GM19238 (cell line): Measurements from ENCODE around the gene RBPMS2.
A peak's percentile ranks its signal among the peaks of the same experiment; 100 is the strongest.
"Not testable (repeated sequence)": the region's sequence is repeated elsewhere in the genome, so short reads cannot be mapped to it uniquely, and the experiment has no call there.

Experiments
- DNase-seq: peaks from one replicate; pipeline ENCODE4 v3.0.0; 2011; ENCODE audit warnings: low spot score; ENCODE audit not compliant: insufficient read length

RBPMS2 gene

GRCh38 chr15:64775551-64776401, at the start of gene RBPMS2:
TSS of gene RBPMS2 (minus strand) at chr15:64775589. CDS start at chr15:64775319, 270 bp downstream.
- DNase-seq: peak; percentile 26

- DNase-seq: no peak
Measured at GRCh38 chr15:64824929-64825430, 49.6 kb upstream of the RBPMS2 start.

- no peak for DNase-seq
Measured at GRCh38 chr15:64816452-64816851, 41.1 kb upstream of the RBPMS2 start.

- DNase-seq: not testable (repeated sequence)
Measured at GRCh38 chr15:64814965-64815364, 39.6 kb upstream of the RBPMS2 start.

- DNase-seq: not testable (repeated sequence)
Measured at GRCh38 chr15:64814283-64814682, 38.9 kb upstream of the RBPMS2 start.

- DNase-seq: no peak
Measured at GRCh38 chr15:64813075-64813474, 37.7 kb upstream of the RBPMS2 start.

GRCh38 chr15:64810497-64811326, 35.3 kb upstream of the RBPMS2 start:
- no peak for DNase-seq

GRCh38 chr15:64809649-64810496, 34.5 kb upstream of the RBPMS2 start:
- DNase-seq: peak; percentile 74

GRCh38 chr15:64808785-64809453, 33.5 kb upstream of the RBPMS2 start:
- DNase-seq: no peak

- DNase-seq: no peak
Measured at GRCh38 chr15:64807751-64808222, 32.4 kb upstream of the RBPMS2 start.

GRCh38 chr15:64807051-64807749, 31.8 kb upstream of the RBPMS2 start:
- DNase-seq: no peak

GRCh38 chr15:64806509-64806908, 31.1 kb upstream of the RBPMS2 start:
- DNase-seq: no peak

- no peak for DNase-seq
Measured at GRCh38 chr15:64804619-64805018, 29.2 kb upstream of the RBPMS2 start.

GRCh38 chr15:64803526-64803925, 28.1 kb upstream of the RBPMS2 start:
- no peak for DNase-seq

GRCh38 chr15:64800476-64800875, 25.1 kb upstream of the RBPMS2 start:
- no peak for DNase-seq

GRCh38 chr15:64798905-64799304, 23.5 kb upstream of the RBPMS2 start:
- not testable (repeated sequence) for DNase-seq

- DNase-seq: not testable (repeated sequence)
Measured at GRCh38 chr15:64795921-64796320, 20.5 kb upstream of the RBPMS2 start.

- not testable (repeated sequence) for DNase-seq
Measured at GRCh38 chr15:64795299-64795698, 19.9 kb upstream of the RBPMS2 start.

- DNase-seq: no peak
Measured at GRCh38 chr15:64792282-64792681, 16.9 kb upstream of the RBPMS2 start.

GRCh38 chr15:64791401-64791800, 16.0 kb upstream of the RBPMS2 start:
- no peak for DNase-seq
